RWPE1 (cell line): Measurements from ENCODE around the gene CA10.

Experiments used
- CTCF ChIA-PET: fragments of 350-600 bp; sonication (Branson Sonifier 250); formaldehyde crosslinking; extraction: SDS; loops from one replicate; lab custom pipeline; 2021; lab: Yijun Ruan, JAX
- POLR2A ChIA-PET: fragments of 400-600 bp; formaldehyde crosslinking; extraction: SDS; loops from one replicate; lab custom pipeline; 2020; ENCODE audit warnings: antibody characterized with exemption; ENCODE audit not compliant: low non-redundant PET; lab: Yijun Ruan, JAX
- DNase-seq: peaks from one replicate; pipeline ENCODE4 v3.0.0; 2012; ENCODE audit warnings: low spot score
- H3K27ac ChIP-seq: fragments of 450-650 bp; 2 replicates; pipeline ENCODE4 v1.5.1; 2017
- CTCF ChIP-seq: fragments of 450-650 bp; conservative IDR thresholded peaks from 2 replicates; pipeline ENCODE4 v1.5.1; 2017; ENCODE audit warnings: low read depth, mild to moderate bottlenecking

CA10 gene

GRCh38 chr17:52024300-52024870 is 134.1 kb downstream of the CA10 start:
- no peak overlapping the region for H3K27ac ChIP-seq
- no peak for TF ChIP-seq CTCF
- DNase-seq: no peak
- CTCF ChIA-PET: no interaction called here
- POLR2A ChIA-PET: no interaction called here

- ChIA-PET CTCF (no interaction called here), POLR2A (no interaction called here)
- no peak for TF ChIP-seq CTCF
- no peak for DNase-seq
- no peak overlapping the region for H3K27ac ChIP-seq
Measured at GRCh38 chr17:52011064-52011463, 147.4 kb downstream of the CA10 start.

- ChIA-PET CTCF (no interaction called here), POLR2A (no interaction called here)
- TF ChIP-seq CTCF: no peak
- H3K27ac ChIP-seq: no peak overlapping the region
- DNase-seq: no peak
Measured at GRCh38 chr17:51999654-52000053, 158.9 kb downstream of the CA10 start.

- CTCF ChIA-PET: no interaction called here
- POLR2A ChIA-PET: no interaction called here
- no peak for TF ChIP-seq CTCF
- no peak overlapping the region for H3K27ac ChIP-seq
- DNase-seq: no peak
Measured at GRCh38 chr17:51997723-51998122, 160.8 kb downstream of the CA10 start.

GRCh38 chr17:51995797-51996403 is 162.6 kb downstream of the CA10 start:
- DNase-seq: peak; percentile 10
- CTCF ChIA-PET: no interaction called here
- H3K27ac ChIP-seq: no peak overlapping the region
- POLR2A ChIA-PET: no interaction called here
- no peak for TF ChIP-seq CTCF

- TF ChIP-seq CTCF: no peak
- DNase-seq: no peak
- CTCF ChIA-PET: no interaction called here
- POLR2A ChIA-PET: no interaction called here
- H3K27ac ChIP-seq: no peak overlapping the region
Measured at GRCh38 chr17:51992864-51993416, 165.6 kb downstream of the CA10 start.
